Loucy (cell line): ENCODE measurements around the gene LCN15.

Experiments
- H2AFZ ChIP-seq: fragments of 200-600 bp; sonication (generic); 2 replicates; pipeline ENCODE4 v1.6.0; 2016; ENCODE audit warnings: antibody characterized with exemption, mild to moderate bottlenecking, low read length, moderate library complexity
- H3F3A ChIP-seq: fragments of 200-600 bp; 2 replicates; pipeline ENCODE4 v1.6.0; 2016; ENCODE audit warnings: antibody characterized with exemption, low read depth, mild to moderate bottlenecking
- H3K27me3 ChIP-seq: fragments of 200-600 bp; sonication (generic); 2 replicates; pipeline ENCODE4 v1.6.1; 2014; ENCODE audit warnings: low read length, mild to moderate bottlenecking; ENCODE audit not compliant: insufficient read depth, poor library complexity, severe bottlenecking
- H3K36me3 ChIP-seq: fragments of 200-600 bp; sonication (generic); 2 replicates; pipeline ENCODE4 v1.6.1; 2016; ENCODE audit warnings: low read length; ENCODE audit not compliant: insufficient read depth
- H3K4me1 ChIP-seq: fragments of 200-600 bp; sonication (generic); 2 replicates; pipeline ENCODE4 v1.5.1; 2014; ENCODE audit warnings: low read length, mild to moderate bottlenecking; ENCODE audit not compliant: insufficient read depth, poor library complexity, severe bottlenecking
- H3K4me2 ChIP-seq: fragments of 200-600 bp; sonication (generic); 2 replicates; pipeline ENCODE4 v1.6.0; 2014; ENCODE audit warnings: antibody characterized with exemption, low read length, low read depth, mild to moderate bottlenecking; ENCODE audit not compliant: poor library complexity, severe bottlenecking
- H3K4me3 ChIP-seq: fragments of 200-600 bp; sonication (generic); 2 replicates; pipeline ENCODE4 v1.5.1; 2014; ENCODE audit warnings: low read length, mild to moderate bottlenecking, mixed read lengths; ENCODE audit not compliant: poor library complexity, severe bottlenecking
- H3K79me2 ChIP-seq: fragments of 200-600 bp; sonication (generic); 2 replicates; pipeline ENCODE4 v1.6.1; 2014; ENCODE audit warnings: low read length; ENCODE audit not compliant: insufficient read depth
- H3K9ac ChIP-seq: fragments of 200-600 bp; sonication (generic); 2 replicates; pipeline ENCODE4 v1.6.0; 2014; ENCODE audit warnings: mild to moderate bottlenecking, low read depth, low read length, moderate library complexity; ENCODE audit not compliant: poor library complexity, severe bottlenecking
- H3K9me2 ChIP-seq: fragments of 200-600 bp; sonication (generic); replicated peaks from 2 replicates; pipeline ENCODE4 v1.6.1; 2016; ENCODE audit warnings: low read depth, low read length, mixed read lengths
- H3K9me3 ChIP-seq: fragments of 200-600 bp; sonication (generic); 2 replicates; pipeline ENCODE4 v1.6.1; 2014; ENCODE audit warnings: mild to moderate bottlenecking, antibody characterized with exemption, low read length, low read depth; ENCODE audit not compliant: insufficient read depth
- H4K20me1 ChIP-seq: fragments of 200-600 bp; sonication (generic); 2 replicates; pipeline ENCODE4 v1.6.0; 2014; ENCODE audit warnings: antibody characterized with exemption, low read length, mild to moderate bottlenecking; ENCODE audit not compliant: insufficient read depth, poor library complexity, severe bottlenecking
- CTCF ChIP-seq: fragments of 200-600 bp; sonication (generic); conservative IDR thresholded peaks from 2 replicates; pipeline ENCODE4 v1.5.1; 2014; ENCODE audit warnings: mild to moderate bottlenecking, antibody characterized with exemption, low read length
- EZH2phosphoT487 ChIP-seq: fragments of 200-600 bp; IDR thresholded peaks from 2 replicates; pipeline ENCODE4 v1.6.1; 2018; ENCODE audit warnings: antibody characterized with exemption, mild to moderate bottlenecking, moderate library complexity, borderline replicate concordance

The LCN15 gene

GRCh38 chr9:136710543-136710942 is 53.8 kb downstream of the LCN15 start:
- Histone ChIP-seq H2AFZ (no peak overlapping the region), H3K9ac (no peak overlapping the region), H3K4me3 (no peak overlapping the region), H4K20me1 (no peaks in the 10 kb centered on the region), H3F3A (no peaks in the 10 kb centered on the region), H3K4me2 (no peak overlapping the region), H3K4me1 (no peaks in the 10 kb centered on the region), H3K79me2 (no peaks in the 10 kb centered on the region), H3K9me3 (no peaks in the 10 kb centered on the region), H3K36me3 (no peaks in the 10 kb centered on the region), H3K9me2 (no peaks in the 10 kb centered on the region), H3K27me3 (no peaks in the 10 kb centered on the region)
- TF ChIP-seq EZH2phosphoT487 = no peak
- TF ChIP-seq CTCF = no peak
